T-cell (primary cell): ENCODE data around the gene SLC2A10. TPM values are rescaled to one million over a fixed set of nuclear protein-coding genes. Genes with fewer than 3 reads are reported as not detected.
A peak's percentile ranks its signal among the peaks of the same experiment; 100 is the strongest.

Experiments
- ATAC-seq, 4 experiments: fragments of 200-7000 bp in 3 of 4; fragments of 150-1000 bp in 1 of 4; cut with Tn5 transposase; replicated peaks in 1 of 4; 1 replicate in 3 of 4; 2 replicates in 1 of 4; pipeline ENCODE4 v1.10.0; 2021; ENCODE audit warnings: moderate library complexity in 3 of 4, mild to moderate bottlenecking in 2 of 4, moderate number of reproducible peaks in 1 of 4
- CTCF ChIA-PET, 2 donors: fragments of 300-600 bp; sonication (Branson Sonifier 250); formaldehyde crosslinking; loops; one replicate each; lab custom pipeline; 2022; ENCODE audit warnings: antibody characterized with exemption in 2 of 2; lab: Charles Lee
- POLR2A ChIA-PET, 2 donors: fragments of 300-600 bp; sonication (Branson Sonifier 250); formaldehyde crosslinking; loops; one replicate each; lab custom pipeline; 2022; ENCODE audit warnings: antibody characterized with exemption in 2 of 2; lab: Charles Lee
- DNase-seq, 35 experiments: peaks; one replicate each; pipeline versions ENCODE4 v3.0.0 to v3.0.0-alpha.2; 2013 to 2023
- H3K27ac ChIP-seq: one replicate; pipeline ENCODE4 v1.5.1; 2013; ENCODE audit warnings: low read length
- H3K27me3 ChIP-seq, 2 experiments: replicated peaks in 1 of 2; 1 replicate in 1 of 2; 2 replicates in 1 of 2; pipeline versions ENCODE4 v1.6.1 to v1.7.0; 2013; ENCODE audit warnings: low read length in 1 of 2, mixed read lengths in 1 of 2; ENCODE audit not compliant: control insufficient read depth in 2 of 2, insufficient read depth in 2 of 2; ENCODE audit errors: extremely low read depth in 1 of 2
- H3K36me3 ChIP-seq, 2 donors: 1 replicate in 1 of 2; 2 replicates in 1 of 2; pipeline versions ENCODE4 v1.6.1 to v1.7.0; 2013; ENCODE audit warnings: low read length in 1 of 2; ENCODE audit not compliant: control insufficient read depth in 2 of 2, insufficient read depth in 1 of 2; ENCODE audit errors: extremely low read depth in 1 of 2
- H3K4me1 ChIP-seq, 2 experiments: 1 replicate in 1 of 2; 2 replicates in 1 of 2; pipeline versions ENCODE4 v1.6.1 to v1.7.0; 2013; ENCODE audit warnings: low read length in 2 of 2, mixed read lengths in 1 of 2; ENCODE audit not compliant: insufficient read depth in 2 of 2, control insufficient read depth in 1 of 2; ENCODE audit errors: extremely low read depth in 1 of 2
- H3K4me3 ChIP-seq, 2 donors: 1 replicate in 1 of 2; 2 replicates in 1 of 2; pipeline versions ENCODE4 v1.5.1 to v1.7.0; 2013; ENCODE audit warnings: mild to moderate bottlenecking in 2 of 2, low read length in 1 of 2, moderate library complexity in 1 of 2; ENCODE audit not compliant: control insufficient read depth in 1 of 2; ENCODE audit errors: extremely low read depth in 1 of 2
- H3K9me3 ChIP-seq: 2 replicates; pipeline ENCODE4 v1.7.0; 2013
- H3K27ac Mint-ChIP-seq, 2 donors: one replicate each; pipeline ENCODE4 v1.8.0; 2020 to 2021; ENCODE audit warnings: mild to moderate bottlenecking in 2 of 2, mixed read lengths in 2 of 2
- H3K27me3 Mint-ChIP-seq, 2 donors: one replicate each; pipeline ENCODE4 v1.8.0; 2021 to 2022; ENCODE audit warnings: mixed read lengths in 2 of 2
- H3K36me3 Mint-ChIP-seq: one replicate; pipeline ENCODE4 v1.8.0; 2021; ENCODE audit warnings: mixed read lengths
- H3K4me1 Mint-ChIP-seq, 3 donors: one replicate each; pipeline ENCODE4 v1.8.0; 2020 to 2022; ENCODE audit warnings: mixed read lengths in 3 of 3, mild to moderate bottlenecking in 1 of 3
- H3K4me3 Mint-ChIP-seq, 3 donors: one replicate each; pipeline ENCODE4 v1.8.0; 2020 to 2022; ENCODE audit warnings: mild to moderate bottlenecking in 3 of 3, mixed read lengths in 3 of 3, moderate library complexity in 3 of 3
- H3K9me3 Mint-ChIP-seq, 3 donors: one replicate each; pipeline ENCODE4 v1.8.0; 2020 to 2022; ENCODE audit warnings: mixed read lengths in 3 of 3
- WGBS: methylation state at CpG from one replicate; pipeline ENCODE4 v1.1.5; 2013; ENCODE audit warnings: missing lambda C conversion rate; ENCODE audit not compliant: insufficient coverage; 5-methylcytosine and 5-hydroxymethylcytosine counted together
- total RNA-seq, 35 experiments: library from RNA in 6 of 35; stranded (reverse) in 6 of 35; fragments of 120-200 nt in 1 of 35; gene quantifications; one replicate each; pipeline versions ENCODE4 v1.2.1 to v1.2.4 and lab custom pipeline; 2013 to 2026

SLC2A10 gene
- total RNA-seq, 5 donors from 2014 or later (not counting 1 experiment from before 2014, with no cell fraction given): 0.07 to 0.54 (median 0.09) TPM; not detected in 2

DNA sequence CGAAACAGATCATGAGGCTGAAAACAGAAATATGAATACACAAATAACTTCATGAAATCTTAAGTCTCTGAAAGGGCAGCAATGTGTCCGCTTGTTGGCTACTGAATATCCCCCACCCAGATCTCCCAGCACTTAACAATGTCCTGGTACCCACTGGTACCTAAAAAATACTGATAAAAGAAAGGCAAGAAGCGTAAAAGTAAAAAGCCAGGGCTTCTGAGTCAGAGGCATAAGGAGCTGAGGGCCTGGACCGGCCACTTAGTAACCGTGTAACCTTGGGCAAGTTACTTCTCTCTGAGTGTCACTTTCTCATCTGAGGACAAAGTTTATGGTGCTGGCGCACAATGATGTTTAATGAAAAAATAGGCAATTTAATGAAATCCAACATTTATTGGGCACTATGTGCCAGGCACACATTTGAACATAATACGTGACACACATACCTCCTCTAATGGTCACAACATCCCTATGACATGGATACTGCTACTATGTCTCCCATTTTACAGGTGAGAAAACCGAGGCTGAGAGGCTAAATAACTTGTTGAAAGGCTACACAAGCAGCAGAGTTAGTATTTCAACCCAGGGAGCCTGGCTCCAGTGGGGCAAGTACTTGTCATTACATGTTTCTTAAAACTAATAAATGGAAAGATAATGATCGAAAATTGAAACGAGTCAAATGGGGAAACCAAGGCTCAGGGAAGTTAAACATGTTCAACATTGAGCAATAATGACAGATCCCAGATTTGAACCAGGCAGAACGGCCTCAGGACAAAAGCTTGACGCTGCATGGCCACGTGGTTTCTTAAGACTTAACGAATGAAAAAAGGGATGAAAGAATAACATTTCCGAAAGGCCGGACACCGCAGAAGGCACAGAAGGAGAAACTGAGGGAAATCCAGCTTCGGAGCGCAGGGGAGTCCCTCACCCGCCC, 21.0 kb upstream of the SLC2A10 start:
- H3K4me1 ChIP-seq: peaks cover 17 to 22% of the 10 kb centered on the region in 2 experiments
- H3K27ac ChIP-seq: no peak overlapping the region
- Mint-ChIP-seq H3K4me3 (peak overlapping the region; percentile 84 to 98 (median 91)), H3K4me1 (peaks cover 55 to 58% (median 57%) of the 10 kb centered on the region in 3 donors), H3K36me3 (peaks cover 13% of the 10 kb centered on the region), H3K27me3 (no peaks in the 10 kb centered on the region), H3K9me3 (no peaks in the 10 kb centered on the region), H3K27ac (peak overlapping the region; percentile 84)
- no peaks in the 10 kb centered on the region for H3K27me3 ChIP-seq
- CTCF ChIA-PET: interaction anchor here in 1 of 2 donors (1.0 kb wide), 1 partner anchor 167 kb away, joined by 3 read pairs; no protein-coding TSS in a partner anchor
- no peaks in the 10 kb centered on the region for H3K9me3 ChIP-seq
- ATAC-seq: no peak
- WGBS: 16% methylated on average over 19 of the region's 20 CpGs
- POLR2A ChIA-PET: no interaction called here
- peak overlapping the region; percentile 95 to 98 for H3K4me3 ChIP-seq
- no peak for DNase-seq
- H3K36me3 ChIP-seq: peaks cover 3 to 15% of the 10 kb centered on the region in 2 donors

DNA sequence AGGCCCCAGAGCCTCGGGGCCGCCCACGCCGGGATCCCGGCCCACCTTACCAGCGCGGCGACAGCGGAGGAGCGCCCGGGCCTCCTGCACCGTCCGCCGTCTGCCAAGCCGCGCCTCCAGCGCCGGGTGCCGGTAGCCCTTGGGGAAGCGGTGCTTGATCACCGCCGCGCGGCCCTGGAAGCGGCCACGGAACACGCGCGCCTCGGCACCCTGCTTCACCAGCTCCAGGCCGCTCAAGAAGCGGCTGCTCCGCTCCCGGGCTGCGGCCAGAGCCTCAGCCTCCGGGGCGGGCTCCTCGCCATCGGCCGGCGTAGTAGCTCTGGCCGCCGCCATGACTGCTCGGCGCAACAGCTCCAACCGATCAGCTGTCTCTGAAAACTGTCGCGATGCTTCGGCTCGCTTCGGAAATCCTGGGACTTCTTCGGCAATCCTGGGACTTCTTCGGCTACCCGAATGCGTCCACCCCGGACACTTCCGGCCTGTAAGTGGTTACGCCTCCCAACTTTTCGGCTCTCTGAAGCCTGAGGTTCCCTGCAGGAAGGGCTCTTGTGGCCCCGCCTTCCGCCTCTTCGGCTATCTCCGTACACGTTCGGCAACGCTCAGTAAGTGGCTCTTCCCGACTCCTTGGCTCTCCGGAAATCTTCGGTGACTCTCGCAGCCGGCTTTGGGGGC, 20.2 kb upstream of the SLC2A10 start, which contains the start of gene TP53RK:
Gene TP53RK, minus strand, starts transcription at position 363 of the 672 bp plus-strand sequence. Its CDS starts 30 bp downstream, at position 333.
- peak; percentile 96 to 98 (median 97) for ATAC-seq

GRCh38 chr20:46689754-46690085, 19.7 kb upstream of the SLC2A10 start:
- H3K27me3 ChIP-seq: no peaks in the 10 kb centered on the region
- no peaks in the 10 kb centered on the region for H3K9me3 ChIP-seq
- Mint-ChIP-seq H3K4me3 (peak overlapping the region; percentile 84 to 98 (median 91)), H3K4me1 (peaks cover 48 to 52% (median 51%) of the 10 kb centered on the region in 3 donors), H3K27ac (peak overlapping the region; percentile 92 to 96), H3K36me3 (peaks cover 13% of the 10 kb centered on the region), H3K9me3 (no peaks in the 10 kb centered on the region), H3K27me3 (no peaks in the 10 kb centered on the region)
- CTCF ChIA-PET: interaction anchor here (0.9 to 1.0 kb wide), 3 partner anchors 9 to 675 kb away, joined by 3 to 4 read pairs (median 4); no protein-coding TSS in a partner anchor
- H3K36me3 ChIP-seq: peaks cover 3 to 11% of the 10 kb centered on the region in 2 donors
- peak overlapping the region; percentile 78 for H3K27ac ChIP-seq
- H3K4me3 ChIP-seq: peak overlapping the region; percentile 95 to 98
- WGBS: 1% methylated on average over 10 of the region's 12 CpGs
- no peak for ATAC-seq
- POLR2A ChIA-PET: no interaction called here
- peaks cover 17 to 22% of the 10 kb centered on the region in 2 experiments for H3K4me1 ChIP-seq
- peak in 3 of 35 experiments; percentile 95 to 98 (median 97) for DNase-seq

More for the DNA sequence above, 20.2 kb upstream of the SLC2A10 start, which contains the start of gene TP53RK:
- DNase-seq: peak in 32 of 35 experiments; percentile 88 to 99 (median 97)
- POLR2A ChIA-PET: no interaction called here
- Histone ChIP-seq H3K27me3 (no peaks in the 10 kb centered on the region), H3K4me1 (peaks cover 17 to 22% of the 10 kb centered on the region in 2 experiments), H3K9me3 (no peaks in the 10 kb centered on the region), H3K4me3 (peak within 1 kb of the TSS; percentile 95 to 98), H3K27ac (peak within 1 kb of the TSS; percentile 78), H3K36me3 (peaks cover 3 to 11% of the 10 kb centered on the region in 2 donors)
- Mint-ChIP-seq H3K4me1 (peaks cover 47 to 51% (median 50%) of the 10 kb centered on the region in 3 donors), H3K36me3 (peaks cover 13% of the 10 kb centered on the region), H3K9me3 (no peaks in the 10 kb centered on the region), H3K4me3 (peak within 1 kb of the TSS; percentile 84 to 98 (median 91)), H3K27ac (peak within 1 kb of the TSS; percentile 92 to 96), H3K27me3 (no peaks in the 10 kb centered on the region)
- CTCF ChIA-PET: interaction anchor here (0.9 to 1.0 kb wide), 3 partner anchors 9 to 675 kb away, joined by 3 to 4 read pairs (median 4); no protein-coding TSS in a partner anchor
- WGBS: 0% methylated on average over 71 of the region's 71 CpGs

DNA sequence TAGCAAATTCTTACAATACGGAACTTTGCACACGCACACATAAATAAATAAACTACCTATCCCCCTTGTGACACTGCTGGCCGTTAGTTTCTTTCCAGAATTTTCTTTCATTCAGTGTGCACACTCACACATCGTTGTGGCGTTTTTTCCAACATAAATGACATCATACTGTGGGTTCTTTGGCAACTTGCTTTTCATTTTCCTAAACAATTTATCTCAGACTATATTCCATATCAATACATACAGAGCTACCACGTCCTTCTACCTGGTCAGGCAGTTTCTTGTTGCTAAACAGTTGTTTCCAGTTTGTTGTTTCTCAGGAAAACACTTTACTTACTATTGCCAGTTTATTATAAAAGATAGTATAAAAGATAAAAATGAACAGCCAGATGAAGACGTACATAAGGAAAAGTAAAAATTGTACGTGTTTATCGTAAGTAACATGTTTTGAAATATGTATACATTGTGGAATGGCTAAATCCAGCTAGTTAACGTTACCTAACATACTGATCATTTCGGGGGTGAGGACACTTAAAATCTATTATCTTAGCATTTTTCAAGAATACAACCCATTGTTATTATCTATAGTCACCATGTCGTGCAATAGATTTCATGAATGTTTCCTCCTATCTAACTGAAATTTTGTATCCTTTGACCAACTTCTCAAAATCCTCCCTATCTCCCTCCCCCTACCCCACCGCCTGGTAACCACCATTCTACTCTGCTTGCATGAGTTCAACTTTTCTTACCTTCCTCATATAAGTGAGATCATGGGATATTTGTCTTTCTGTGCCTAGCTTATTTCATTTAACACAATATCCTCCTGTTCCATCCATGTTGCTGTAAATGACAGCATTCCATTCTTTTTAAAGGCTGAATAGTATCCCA, 19.0 kb upstream of the SLC2A10 start:
- WGBS: 77% methylated on average over 10 of the region's 13 CpGs
- H3K27me3 Mint-ChIP-seq: no peaks in the 10 kb centered on the region
- CTCF ChIA-PET: interaction anchor here (0.9 to 1.0 kb wide), 2 partner anchors 10 to 676 kb away, joined by 4 read pairs; no protein-coding TSS in a partner anchor
- H3K4me1 Mint-ChIP-seq: peaks cover 42 to 47% (median 44%) of the 10 kb centered on the region in 3 donors
- Histone ChIP-seq H3K4me1 (peaks cover 17 to 22% of the 10 kb centered on the region in 2 experiments), H3K9me3 (no peaks in the 10 kb centered on the region), H3K27me3 (no peaks in the 10 kb centered on the region), H3K27ac (peak overlapping the region; percentile 78), H3K4me3 (no peak overlapping the region), H3K36me3 (peaks cover 0 to 8% of the 10 kb centered on the region in 2 donors)
- DNase-seq (no peak), ATAC-seq (no peak)
- H3K4me3 Mint-ChIP-seq: peak overlapping the region; percentile 49 to 84 (median 59)
- H3K9me3 Mint-ChIP-seq: no peaks in the 10 kb centered on the region
- peaks cover 10% of the 10 kb centered on the region for H3K36me3 Mint-ChIP-seq
- H3K27ac Mint-ChIP-seq: peak overlapping the region; percentile 25 to 76
- POLR2A ChIA-PET: no interaction called here

DNA sequence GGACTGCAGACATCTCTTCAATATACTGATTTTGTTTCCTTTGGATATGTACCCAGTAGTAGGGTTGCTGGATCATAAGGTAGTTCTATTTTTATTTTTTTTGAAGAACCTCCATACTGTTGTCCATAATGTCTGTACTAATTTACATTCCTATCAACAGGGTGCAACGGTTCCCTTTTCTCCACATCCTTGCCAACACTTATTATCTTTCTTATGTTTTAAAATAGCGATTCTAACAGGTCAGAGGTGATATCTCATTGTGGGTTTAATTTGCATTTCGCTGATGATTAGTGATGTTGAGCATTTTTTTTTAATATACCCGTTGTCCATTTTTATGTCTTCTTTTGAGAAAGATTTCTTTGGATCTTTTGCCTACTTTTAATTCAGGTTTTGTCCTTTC, 18.3 kb upstream of the SLC2A10 start:
- POLR2A ChIA-PET: no interaction called here
- H3K27ac ChIP-seq: no peak overlapping the region
- H3K27ac Mint-ChIP-seq: no peak overlapping the region

More for the DNA sequence above, 18.3 kb upstream of the SLC2A10 start:
- H3K4me3 Mint-ChIP-seq: no peak overlapping the region
- CTCF ChIA-PET: no interaction called here
- peaks cover 6% of the 10 kb centered on the region for H3K36me3 Mint-ChIP-seq
- Histone ChIP-seq H3K4me1 (peaks cover 13 to 22% of the 10 kb centered on the region in 2 experiments), H3K27me3 (no peaks in the 10 kb centered on the region), H3K4me3 (no peak overlapping the region), H3K9me3 (no peaks in the 10 kb centered on the region), H3K36me3 (peaks cover 0 to 3% of the 10 kb centered on the region in 2 donors)
- peaks cover 0 to 1% of the 10 kb centered on the region in 2 donors for H3K27me3 Mint-ChIP-seq
- DNase-seq: no peak
- H3K4me1 Mint-ChIP-seq: peaks cover 35 to 41% (median 37%) of the 10 kb centered on the region in 3 donors
- no peaks in the 10 kb centered on the region for H3K9me3 Mint-ChIP-seq
- 100% methylated on average over 1 of the region's 4 CpGs for WGBS
- no peak for ATAC-seq
